ENCODE measurements around the gene LDAH.

The LDAH gene

GRCh38 chr2:20657522-20658235, 165.2 kb downstream of the LDAH start:
- Histone ChIP-seq H3K9me3 (ENCODE audit: severe bottlenecking) (no peaks in the 10 kb centered on the region), H3K27ac (ENCODE audit: poor library complexity, severe bottlenecking) (no peak overlapping the region), H3K4me1 (ENCODE audit: insufficient read depth, poor library complexity, severe bottlenecking) (no peaks in the 10 kb centered on the region), H3K27me3 (ENCODE audit: insufficient read depth, poor library complexity, severe bottlenecking) (peaks cover 11% of the 10 kb centered on the region), H3K4me3 (ENCODE audit: severe bottlenecking) (no peak overlapping the region), H3K36me3 (ENCODE audit: low read depth) (no peaks in the 10 kb centered on the region)
- DNase-seq (ENCODE audit: low spot score) = peak; percentile 20
- no peak for TF ChIP-seq CTCF (IDR thresholded peaks at IDR 0.05; ENCODE audit: poor library complexity, severe bottlenecking)
- ATAC-seq (ENCODE audit: low read depth) = no peak

DNA sequence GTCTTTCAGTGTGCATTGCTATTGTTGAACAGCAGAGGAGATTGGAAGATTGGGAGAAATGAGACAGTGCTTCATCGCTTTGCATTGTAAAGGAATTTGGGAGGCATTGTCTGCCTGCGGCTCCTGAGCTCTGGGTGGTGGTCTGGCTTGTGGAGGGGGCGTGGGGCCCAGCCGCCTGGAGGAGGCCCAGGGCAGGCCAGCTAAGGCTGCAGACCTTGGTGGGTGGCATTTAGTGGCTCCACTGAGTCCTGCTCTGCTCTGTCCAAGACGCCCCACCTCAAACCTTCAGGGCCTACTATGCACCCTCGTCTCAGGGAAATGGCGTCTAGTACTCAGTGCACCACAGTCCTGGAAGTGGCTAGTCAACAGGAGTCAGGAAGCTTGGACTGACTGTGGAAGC, 166.3 kb downstream of the LDAH start:
- DNase-seq (ENCODE audit: low spot score) (no peak), ATAC-seq (ENCODE audit: low read depth) (no peak)
- Histone ChIP-seq H3K9me3 (ENCODE audit: severe bottlenecking) (no peaks in the 10 kb centered on the region), H3K36me3 (ENCODE audit: low read depth) (no peaks in the 10 kb centered on the region), H3K27ac (ENCODE audit: poor library complexity, severe bottlenecking) (no peak overlapping the region), H3K27me3 (ENCODE audit: insufficient read depth, poor library complexity, severe bottlenecking) (no peaks in the 10 kb centered on the region), H3K4me1 (ENCODE audit: insufficient read depth, poor library complexity, severe bottlenecking) (peaks cover under 1% of the 10 kb centered on the region), H3K4me3 (ENCODE audit: severe bottlenecking) (no peak overlapping the region)
- TF ChIP-seq CTCF (IDR thresholded peaks at IDR 0.05; ENCODE audit: poor library complexity, severe bottlenecking) = no peak

DNA sequence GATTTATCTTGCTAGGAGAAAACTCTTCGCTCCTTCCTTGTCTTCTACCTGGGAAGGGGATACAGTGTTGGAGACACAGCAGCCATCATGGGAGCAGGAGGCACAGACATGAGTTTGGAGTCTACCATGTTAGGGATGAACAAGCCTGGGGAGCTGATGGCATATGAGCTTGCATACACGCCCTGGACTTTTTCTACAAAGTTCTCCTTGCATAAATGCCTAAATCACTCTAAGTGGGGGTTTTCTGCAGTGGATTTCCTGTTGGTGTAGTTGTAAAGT, 168.4 kb downstream of the LDAH start:
- H3K4me1 ChIP-seq (ENCODE audit: insufficient read depth, poor library complexity, severe bottlenecking) = peaks cover 8% of the 10 kb centered on the region
- H3K27me3 ChIP-seq (ENCODE audit: insufficient read depth, poor library complexity, severe bottlenecking) = no peaks in the 10 kb centered on the region
- H3K27ac ChIP-seq (ENCODE audit: poor library complexity, severe bottlenecking) = no peak overlapping the region
- no peak for TF ChIP-seq CTCF (IDR thresholded peaks at IDR 0.05; ENCODE audit: poor library complexity, severe bottlenecking)
- no peaks in the 10 kb centered on the region for H3K36me3 ChIP-seq (ENCODE audit: low read depth)
- DNase-seq (ENCODE audit: low spot score) (no peak), ATAC-seq (ENCODE audit: low read depth) (no peak)
- H3K4me3 ChIP-seq (ENCODE audit: severe bottlenecking) = no peak overlapping the region
- H3K9me3 ChIP-seq (ENCODE audit: severe bottlenecking) = no peaks in the 10 kb centered on the region

GRCh38 chr2:20653695-20654534, 169.0 kb downstream of the LDAH start:
- ATAC-seq (ENCODE audit: low read depth) (no peak), DNase-seq (ENCODE audit: low spot score) (peak; percentile 27)
- TF ChIP-seq CTCF (IDR thresholded peaks at IDR 0.05; ENCODE audit: poor library complexity, severe bottlenecking) = no peak

More at GRCh38 chr2:20653695-20654534, 169.0 kb downstream of the LDAH start:
- Histone ChIP-seq H3K4me1 (ENCODE audit: insufficient read depth, poor library complexity, severe bottlenecking) (peaks cover 8% of the 10 kb centered on the region), H3K4me3 (ENCODE audit: severe bottlenecking) (no peak overlapping the region), H3K27ac (ENCODE audit: poor library complexity, severe bottlenecking) (no peak overlapping the region), H3K36me3 (ENCODE audit: low read depth) (no peaks in the 10 kb centered on the region), H3K27me3 (ENCODE audit: insufficient read depth, poor library complexity, severe bottlenecking) (no peaks in the 10 kb centered on the region), H3K9me3 (ENCODE audit: severe bottlenecking) (no peaks in the 10 kb centered on the region)

All from RWPE2 (cell line).